Measurements from ENCODE around the gene RNF212B.
A peak's percentile ranks its signal among the peaks of the same experiment; 100 is the strongest.
"Not testable (repeated sequence)": the region's sequence is repeated elsewhere in the genome, so short reads cannot be mapped to it uniquely, and the experiment has no call there.

The RNF212B gene

GRCh38 chr14:23237772-23238594, at the start of gene RNF212B:
RNF212B (plus strand) TSS chr14:23237936; CDS start chr14:23240346, 2,410 bp downstream.
- DNase-seq: peak; percentile 85

DNA sequence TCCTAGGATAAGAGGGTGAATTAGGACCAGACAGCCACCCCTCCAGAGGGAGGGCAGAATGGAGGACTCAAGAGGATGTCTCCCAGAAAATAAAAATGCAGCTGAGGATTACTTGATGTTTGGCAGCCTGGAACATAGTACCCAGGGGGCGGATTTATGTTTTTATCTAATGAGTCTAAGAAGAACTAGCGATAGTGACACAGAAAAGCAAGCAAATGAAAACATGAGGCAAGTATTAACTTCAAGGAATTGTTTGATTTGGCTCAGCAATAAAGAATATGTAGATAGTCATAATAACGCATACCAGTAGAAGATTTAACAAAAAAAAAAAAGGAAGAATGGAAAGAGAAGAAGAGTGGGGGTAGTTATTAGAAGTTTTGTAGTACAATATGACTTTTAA, 44.3 kb upstream of the RNF212B start:
- DNase-seq: no peak

DNA sequence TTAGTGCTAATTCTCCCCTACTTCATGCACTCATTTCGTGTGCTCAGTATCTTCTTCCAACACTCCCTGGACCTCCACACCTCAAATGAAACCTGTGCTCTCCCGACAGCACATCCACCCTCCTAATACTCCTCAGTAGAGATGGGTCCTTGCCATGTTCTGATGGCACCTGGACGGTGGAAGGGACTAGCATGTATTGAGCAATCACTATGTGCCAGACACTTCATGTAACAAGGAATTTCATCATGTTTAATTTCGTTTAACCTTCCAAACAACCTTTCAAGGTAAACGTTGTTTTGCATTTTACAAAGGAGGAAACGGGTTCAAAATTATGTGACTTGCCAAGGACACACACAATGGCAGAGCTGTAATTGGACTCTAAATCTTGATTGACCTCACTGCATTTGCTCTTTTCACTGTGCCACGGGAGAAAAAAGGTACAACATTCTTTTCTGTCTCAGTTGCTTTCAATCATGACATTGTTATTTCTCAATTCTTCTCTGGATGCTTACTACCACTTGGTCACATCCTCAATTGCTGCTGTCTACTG, 42.1 kb upstream of the RNF212B start:
- no peak for DNase-seq

DNA sequence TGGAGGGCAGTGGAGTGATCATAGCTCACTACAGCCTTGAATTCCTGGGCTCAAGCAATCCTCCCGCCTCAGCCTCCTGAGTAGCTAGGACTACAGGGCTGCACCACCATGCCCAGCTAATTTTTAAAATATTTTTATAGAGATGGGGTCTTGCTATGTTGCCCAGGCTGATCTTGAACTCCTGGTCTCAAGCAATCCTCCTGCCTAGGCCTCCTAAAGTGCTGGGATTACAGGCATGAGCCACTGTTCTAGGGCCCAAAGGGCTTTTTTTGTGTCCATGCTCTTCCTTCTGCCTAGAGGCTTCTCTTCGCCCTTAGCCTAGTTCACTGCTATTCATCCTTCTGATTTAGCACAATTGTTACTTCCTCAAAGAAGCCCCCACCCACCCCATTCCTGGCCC, 41.2 kb upstream of the RNF212B start:
- DNase-seq: not testable (repeated sequence)

GRCh38 chr14:23199141-23199540, 38.6 kb upstream of the RNF212B start:
- not testable (repeated sequence) for DNase-seq

DNA sequence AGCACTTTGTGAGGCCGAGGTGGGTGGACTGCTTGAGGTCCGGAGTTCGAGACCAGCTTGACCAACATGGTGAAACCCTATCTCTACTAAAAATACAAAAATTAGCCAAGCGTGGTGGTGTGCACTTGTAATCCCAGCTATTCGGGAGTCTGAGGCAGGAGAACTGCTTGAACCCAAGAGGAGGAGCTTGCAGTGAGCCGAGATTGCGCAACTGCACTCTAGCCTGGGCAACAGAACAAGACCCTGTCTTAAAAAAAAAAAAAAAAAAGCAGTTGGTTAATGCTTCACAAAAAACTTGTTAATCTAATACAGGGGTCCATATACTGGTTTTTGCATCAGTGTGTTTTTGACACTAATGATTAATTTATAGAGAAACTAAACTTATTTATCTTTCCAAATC, 35.7 kb upstream of the RNF212B start:
- DNase-seq: no peak

GRCh38 chr14:23206422-23207145, 31.2 kb upstream of the RNF212B start:
- DNase-seq: no peak

- no peak for DNase-seq
These were observed 30.6 kb upstream of the RNF212B start for GRCh38 chr14:23207146-23207540.

DNA sequence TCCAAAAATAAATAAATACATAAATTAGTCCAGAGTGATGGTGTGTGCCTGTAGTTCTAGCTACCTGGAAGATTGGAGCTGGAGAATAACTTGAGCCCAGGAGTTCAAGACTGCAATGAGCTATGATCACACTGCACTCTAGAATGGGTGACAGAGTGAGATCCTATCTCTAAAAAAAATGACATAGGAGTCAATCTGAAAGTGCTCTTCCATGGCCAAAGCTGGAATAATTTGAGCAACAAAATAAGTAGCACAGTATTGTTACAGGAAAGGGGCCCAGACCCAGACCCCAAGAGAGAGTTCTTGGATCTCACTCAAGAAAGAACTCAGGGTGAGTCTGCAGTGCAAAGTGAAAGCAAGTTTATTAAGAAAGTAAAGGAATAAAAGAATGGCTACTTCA, 29.4 kb upstream of the RNF212B start:
- no peak for DNase-seq

- no peak for DNase-seq
These were observed 27.9 kb upstream of the RNF212B start for GRCh38 chr14:23209651-23210423.

DNA sequence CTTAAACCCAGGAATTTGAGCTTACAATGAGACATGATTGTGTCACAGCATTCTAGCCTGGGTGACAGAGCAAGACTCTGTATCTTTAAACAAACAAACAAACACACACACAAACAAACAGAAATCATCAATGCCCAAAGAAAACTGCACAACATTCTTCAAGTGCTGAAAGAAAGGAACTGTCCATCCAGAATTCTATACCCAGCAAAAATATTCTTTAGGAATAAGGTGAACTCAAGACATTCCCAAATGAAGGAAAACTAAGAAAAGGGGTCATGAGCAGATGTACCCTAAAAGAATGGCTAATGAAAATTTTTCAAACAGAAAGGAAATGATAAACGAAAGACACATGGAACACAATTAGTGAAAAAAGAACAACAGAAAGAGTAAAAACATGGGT, 22.3 kb upstream of the RNF212B start:
- DNase-seq: no peak

GRCh38 chr14:23217032-23218020, 20.4 kb upstream of the RNF212B start:
- no peak for DNase-seq

GRCh38 chr14:23219075-23219474, 18.7 kb upstream of the RNF212B start:
- no peak for DNase-seq

DNA sequence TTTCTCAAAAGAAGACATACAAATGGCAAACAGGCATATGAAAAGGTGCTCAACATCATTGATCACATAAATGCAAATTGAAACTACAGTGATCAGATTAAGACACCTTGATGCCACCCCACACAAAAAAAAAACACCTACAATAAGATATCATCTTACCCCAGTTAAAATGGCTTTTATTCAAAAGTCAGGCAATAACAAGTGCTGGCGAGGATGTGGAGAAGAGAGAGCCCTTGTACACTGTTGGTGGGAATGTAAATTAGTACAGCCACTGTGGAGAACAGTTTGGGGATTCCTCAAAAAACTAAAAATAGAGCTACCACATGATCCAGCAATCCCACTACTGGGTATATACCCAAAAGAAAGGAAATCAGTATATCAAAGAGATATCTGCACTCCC, 12.8 kb upstream of the RNF212B start:
- not testable (repeated sequence) for DNase-seq

GRCh38 chr14:23227566-23227965, 10.2 kb upstream of the RNF212B start:
- no peak for DNase-seq

DNA sequence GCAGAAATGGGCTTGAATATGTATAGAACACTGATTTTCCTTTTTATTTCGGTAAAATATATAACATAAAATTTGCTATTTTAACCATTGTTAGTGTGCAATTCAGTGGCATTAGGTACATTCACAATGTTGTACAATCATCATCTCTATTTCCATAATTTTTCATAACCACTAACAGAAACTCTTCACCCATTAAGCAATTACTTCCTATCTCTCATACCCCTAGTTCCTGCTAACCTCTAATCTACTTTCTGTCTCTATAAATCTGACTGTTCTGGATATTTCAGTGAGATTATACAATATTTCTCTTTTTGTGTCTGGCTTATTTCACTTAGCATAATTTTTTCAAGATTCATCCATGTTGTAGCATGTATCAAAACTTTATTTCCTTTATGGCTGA, 8.9 kb upstream of the RNF212B start:
- DNase-seq: no peak

DNA sequence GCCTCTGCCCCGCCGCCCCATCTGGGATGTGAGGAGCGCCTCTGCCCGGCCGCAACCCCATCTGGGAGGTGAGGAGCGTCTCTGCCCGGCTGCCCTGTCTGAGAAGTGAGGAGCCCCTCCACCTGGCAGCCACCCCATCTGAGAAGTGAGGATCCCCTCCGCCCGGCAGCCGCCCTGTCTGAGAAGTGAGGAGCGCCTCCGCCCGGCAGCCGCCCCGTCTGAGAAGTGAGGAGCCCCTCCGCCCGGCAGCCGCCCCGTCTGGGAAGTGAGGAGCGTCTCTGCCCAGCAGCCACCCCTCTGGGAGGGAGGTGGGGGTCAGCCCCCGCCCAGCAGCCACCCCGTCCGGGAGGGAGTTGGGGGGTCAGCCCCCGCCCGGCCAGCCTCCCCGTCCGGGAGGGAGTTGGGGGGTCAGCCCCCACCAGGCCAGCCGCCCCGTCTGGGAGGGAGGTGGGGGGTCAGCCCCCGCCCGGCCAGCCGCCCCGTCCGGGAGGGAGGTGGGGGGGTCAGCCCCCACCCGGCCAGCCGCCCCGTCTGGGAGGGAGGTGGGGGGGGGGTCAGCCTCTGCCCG, 5.4 kb upstream of the RNF212B start:
- DNase-seq: not testable (repeated sequence)

DNA sequence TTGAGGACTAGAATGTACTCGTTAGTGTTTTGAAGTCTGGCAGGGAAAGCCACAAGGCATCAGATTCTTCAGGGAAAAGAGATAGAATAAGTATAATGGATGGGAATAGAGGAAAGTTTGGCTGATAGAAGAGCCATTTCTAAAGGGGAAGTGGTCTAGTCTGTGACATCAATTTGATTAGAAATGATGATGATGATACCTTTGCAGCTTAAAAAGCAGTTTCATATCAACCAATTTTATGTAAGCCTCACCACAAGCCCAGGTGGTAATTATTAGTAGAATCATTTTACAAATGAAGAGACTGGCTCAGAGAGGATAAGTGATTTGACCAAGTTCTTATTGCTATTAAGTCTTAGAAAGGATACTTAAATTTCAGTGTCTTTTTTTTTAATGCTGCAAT, 2.9 kb downstream of the RNF212B start:
- no peak for DNase-seq

GRCh38 chr14:23241061-23241715, 3.5 kb downstream of the RNF212B start:
- DNase-seq: not testable (repeated sequence)

DNA sequence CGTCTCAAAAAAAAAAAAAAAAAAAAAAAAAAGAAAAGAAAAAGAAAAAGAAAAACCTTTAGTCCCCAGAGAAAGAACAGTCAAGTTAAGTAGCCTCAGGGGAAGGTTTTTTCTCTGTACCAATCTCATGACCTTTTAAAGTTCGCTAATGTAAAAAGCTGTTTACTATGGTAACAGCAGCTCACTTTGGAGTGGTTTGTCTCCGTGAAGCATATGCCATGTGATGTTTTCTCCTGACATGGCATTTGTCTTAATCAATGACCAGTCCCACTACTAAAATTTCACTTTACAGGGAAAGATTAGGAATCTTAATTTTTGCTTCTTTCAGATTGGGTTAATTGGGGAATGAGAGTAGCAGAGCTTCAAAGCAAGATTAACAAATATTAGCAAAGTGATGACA, 4.3 kb downstream of the RNF212B start:
- DNase-seq: no peak

DNA sequence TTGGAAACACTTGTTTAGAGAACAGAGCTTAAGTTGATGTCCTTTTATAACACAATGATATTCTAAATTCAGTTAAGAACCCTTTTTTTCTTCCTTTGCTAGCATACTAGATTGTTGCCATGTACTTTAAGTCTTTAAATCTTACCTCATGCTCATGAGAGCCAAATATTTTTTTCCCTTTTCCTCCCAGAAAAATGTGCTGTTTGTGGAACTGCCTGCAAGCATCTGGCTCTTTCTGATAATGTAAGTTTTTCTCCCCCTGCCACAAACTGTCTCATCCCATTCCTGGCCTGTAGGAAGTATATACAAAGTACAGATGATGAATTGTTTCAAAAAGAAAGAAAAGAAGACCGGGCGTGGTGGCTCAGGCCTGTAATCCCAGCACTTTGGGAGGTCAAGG, 5.3 kb downstream of the RNF212B start:
- DNase-seq: no peak
